GM23338 (cell line): ENCODE measurements around the gene SOWAHA.

Source experiments
- EZH2 ChIP-seq: fragments of 200-600 bp; sonication (generic); IDR thresholded peaks from one replicate; pipeline ENCODE4 v1.8.0; 2017; ENCODE audit warnings: antibody characterized with exemption, mild to moderate bottlenecking, low read depth; ENCODE audit not compliant: unreplicated experiment
- JUNB ChIP-seq: IDR thresholded peaks from one replicate; pipeline ENCODE4 v1.6.1; 2016; ENCODE audit warnings: antibody characterized with exemption; ENCODE audit not compliant: unreplicated experiment
- NANOG ChIP-seq: IDR thresholded peaks from 2 replicates; pipeline ENCODE4 v1.6.1; 2016; ENCODE audit warnings: antibody characterized with exemption, borderline replicate concordance
- POLR2AphosphoS5 ChIP-seq: IDR thresholded peaks from 2 replicates; pipeline ENCODE4 v1.6.1; 2016; ENCODE audit warnings: antibody characterized with exemption, low read depth
- ZNF114 ChIP-seq: fragments of 250-450 bp; sonication (Bioruptor Pico); IDR thresholded peaks from 2 replicates; pipeline ENCODE4 v1.5.0; 2020; ENCODE audit warnings: mild to moderate bottlenecking, moderate library complexity
- ZNF331 ChIP-seq: fragments of 250-450 bp; sonication (Bioruptor Pico); IDR thresholded peaks from 2 replicates; pipeline ENCODE4 v1.5.0; 2020; ENCODE audit warnings: low read depth, mild to moderate bottlenecking, moderate library complexity
- TF ChIP-seq, protein P1 (sequence below), 2 experiments: fragments of 200-600 bp in 1 of 2; sonication (generic) in 1 of 2; conservative IDR thresholded peaks; 2 replicates each; pipeline versions ENCODE4 v1.5.1 to v1.6.1; 2016 to 2017; ENCODE audit warnings: antibody characterized with exemption in 2 of 2, low read depth in 2 of 2, mild to moderate bottlenecking in 2 of 2, moderate library complexity in 1 of 2
- TF ChIP-seq, protein P2 (sequence below): IDR thresholded peaks from one replicate; pipeline ENCODE4 v1.6.1; 2018; ENCODE audit warnings: antibody characterized with exemption; ENCODE audit not compliant: unreplicated experiment
- TF ChIP-seq, protein P3 (sequence below): fragments of 250-450 bp; sonication (Bioruptor Pico); IDR thresholded peaks from 2 replicates; pipeline ENCODE4 v1.5.0; 2020; ENCODE audit warnings: mild to moderate bottlenecking, moderate library complexity

DNA sequence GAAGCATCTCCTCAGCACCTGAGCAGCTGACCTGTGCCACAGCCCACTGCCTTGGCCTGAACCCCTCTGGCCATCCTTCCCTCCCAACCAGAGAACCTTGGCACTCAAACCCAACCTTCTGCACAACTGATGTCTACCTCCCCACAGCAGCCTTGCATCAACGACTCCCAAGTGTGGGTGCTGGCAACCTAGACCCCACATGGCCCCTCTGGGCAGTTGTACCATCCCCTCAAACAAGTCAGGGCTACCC, 46.4 kb upstream of the SOWAHA start:
- TF ChIP-seq, protein P1, sequence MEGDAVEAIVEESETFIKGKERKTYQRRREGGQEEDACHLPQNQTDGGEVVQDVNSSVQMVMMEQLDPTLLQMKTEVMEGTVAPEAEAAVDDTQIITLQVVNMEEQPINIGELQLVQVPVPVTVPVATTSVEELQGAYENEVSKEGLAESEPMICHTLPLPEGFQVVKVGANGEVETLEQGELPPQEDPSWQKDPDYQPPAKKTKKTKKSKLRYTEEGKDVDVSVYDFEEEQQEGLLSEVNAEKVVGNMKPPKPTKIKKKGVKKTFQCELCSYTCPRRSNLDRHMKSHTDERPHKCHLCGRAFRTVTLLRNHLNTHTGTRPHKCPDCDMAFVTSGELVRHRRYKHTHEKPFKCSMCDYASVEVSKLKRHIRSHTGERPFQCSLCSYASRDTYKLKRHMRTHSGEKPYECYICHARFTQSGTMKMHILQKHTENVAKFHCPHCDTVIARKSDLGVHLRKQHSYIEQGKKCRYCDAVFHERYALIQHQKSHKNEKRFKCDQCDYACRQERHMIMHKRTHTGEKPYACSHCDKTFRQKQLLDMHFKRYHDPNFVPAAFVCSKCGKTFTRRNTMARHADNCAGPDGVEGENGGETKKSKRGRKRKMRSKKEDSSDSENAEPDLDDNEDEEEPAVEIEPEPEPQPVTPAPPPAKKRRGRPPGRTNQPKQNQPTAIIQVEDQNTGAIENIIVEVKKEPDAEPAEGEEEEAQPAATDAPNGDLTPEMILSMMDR (conservative IDR thresholded peaks at IDR 0.05; ENCODE audit: low read depth in 2 of 2), result no peak
- TF ChIP-seq EZH2 (no peak), ZNF114 (CRISPR knock-in tag) (no peak), POLR2AphosphoS5 (no peak), ZNF331 (CRISPR knock-in tag) (no peak), JUNB (no peak), NANOG (no peak)
- TF ChIP-seq, protein P2, sequence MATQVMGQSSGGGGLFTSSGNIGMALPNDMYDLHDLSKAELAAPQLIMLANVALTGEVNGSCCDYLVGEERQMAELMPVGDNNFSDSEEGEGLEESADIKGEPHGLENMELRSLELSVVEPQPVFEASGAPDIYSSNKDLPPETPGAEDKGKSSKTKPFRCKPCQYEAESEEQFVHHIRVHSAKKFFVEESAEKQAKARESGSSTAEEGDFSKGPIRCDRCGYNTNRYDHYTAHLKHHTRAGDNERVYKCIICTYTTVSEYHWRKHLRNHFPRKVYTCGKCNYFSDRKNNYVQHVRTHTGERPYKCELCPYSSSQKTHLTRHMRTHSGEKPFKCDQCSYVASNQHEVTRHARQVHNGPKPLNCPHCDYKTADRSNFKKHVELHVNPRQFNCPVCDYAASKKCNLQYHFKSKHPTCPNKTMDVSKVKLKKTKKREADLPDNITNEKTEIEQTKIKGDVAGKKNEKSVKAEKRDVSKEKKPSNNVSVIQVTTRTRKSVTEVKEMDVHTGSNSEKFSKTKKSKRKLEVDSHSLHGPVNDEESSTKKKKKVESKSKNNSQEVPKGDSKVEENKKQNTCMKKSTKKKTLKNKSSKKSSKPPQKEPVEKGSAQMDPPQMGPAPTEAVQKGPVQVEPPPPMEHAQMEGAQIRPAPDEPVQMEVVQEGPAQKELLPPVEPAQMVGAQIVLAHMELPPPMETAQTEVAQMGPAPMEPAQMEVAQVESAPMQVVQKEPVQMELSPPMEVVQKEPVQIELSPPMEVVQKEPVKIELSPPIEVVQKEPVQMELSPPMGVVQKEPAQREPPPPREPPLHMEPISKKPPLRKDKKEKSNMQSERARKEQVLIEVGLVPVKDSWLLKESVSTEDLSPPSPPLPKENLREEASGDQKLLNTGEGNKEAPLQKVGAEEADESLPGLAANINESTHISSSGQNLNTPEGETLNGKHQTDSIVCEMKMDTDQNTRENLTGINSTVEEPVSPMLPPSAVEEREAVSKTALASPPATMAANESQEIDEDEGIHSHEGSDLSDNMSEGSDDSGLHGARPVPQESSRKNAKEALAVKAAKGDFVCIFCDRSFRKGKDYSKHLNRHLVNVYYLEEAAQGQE, result no peak
- TF ChIP-seq, protein P3, sequence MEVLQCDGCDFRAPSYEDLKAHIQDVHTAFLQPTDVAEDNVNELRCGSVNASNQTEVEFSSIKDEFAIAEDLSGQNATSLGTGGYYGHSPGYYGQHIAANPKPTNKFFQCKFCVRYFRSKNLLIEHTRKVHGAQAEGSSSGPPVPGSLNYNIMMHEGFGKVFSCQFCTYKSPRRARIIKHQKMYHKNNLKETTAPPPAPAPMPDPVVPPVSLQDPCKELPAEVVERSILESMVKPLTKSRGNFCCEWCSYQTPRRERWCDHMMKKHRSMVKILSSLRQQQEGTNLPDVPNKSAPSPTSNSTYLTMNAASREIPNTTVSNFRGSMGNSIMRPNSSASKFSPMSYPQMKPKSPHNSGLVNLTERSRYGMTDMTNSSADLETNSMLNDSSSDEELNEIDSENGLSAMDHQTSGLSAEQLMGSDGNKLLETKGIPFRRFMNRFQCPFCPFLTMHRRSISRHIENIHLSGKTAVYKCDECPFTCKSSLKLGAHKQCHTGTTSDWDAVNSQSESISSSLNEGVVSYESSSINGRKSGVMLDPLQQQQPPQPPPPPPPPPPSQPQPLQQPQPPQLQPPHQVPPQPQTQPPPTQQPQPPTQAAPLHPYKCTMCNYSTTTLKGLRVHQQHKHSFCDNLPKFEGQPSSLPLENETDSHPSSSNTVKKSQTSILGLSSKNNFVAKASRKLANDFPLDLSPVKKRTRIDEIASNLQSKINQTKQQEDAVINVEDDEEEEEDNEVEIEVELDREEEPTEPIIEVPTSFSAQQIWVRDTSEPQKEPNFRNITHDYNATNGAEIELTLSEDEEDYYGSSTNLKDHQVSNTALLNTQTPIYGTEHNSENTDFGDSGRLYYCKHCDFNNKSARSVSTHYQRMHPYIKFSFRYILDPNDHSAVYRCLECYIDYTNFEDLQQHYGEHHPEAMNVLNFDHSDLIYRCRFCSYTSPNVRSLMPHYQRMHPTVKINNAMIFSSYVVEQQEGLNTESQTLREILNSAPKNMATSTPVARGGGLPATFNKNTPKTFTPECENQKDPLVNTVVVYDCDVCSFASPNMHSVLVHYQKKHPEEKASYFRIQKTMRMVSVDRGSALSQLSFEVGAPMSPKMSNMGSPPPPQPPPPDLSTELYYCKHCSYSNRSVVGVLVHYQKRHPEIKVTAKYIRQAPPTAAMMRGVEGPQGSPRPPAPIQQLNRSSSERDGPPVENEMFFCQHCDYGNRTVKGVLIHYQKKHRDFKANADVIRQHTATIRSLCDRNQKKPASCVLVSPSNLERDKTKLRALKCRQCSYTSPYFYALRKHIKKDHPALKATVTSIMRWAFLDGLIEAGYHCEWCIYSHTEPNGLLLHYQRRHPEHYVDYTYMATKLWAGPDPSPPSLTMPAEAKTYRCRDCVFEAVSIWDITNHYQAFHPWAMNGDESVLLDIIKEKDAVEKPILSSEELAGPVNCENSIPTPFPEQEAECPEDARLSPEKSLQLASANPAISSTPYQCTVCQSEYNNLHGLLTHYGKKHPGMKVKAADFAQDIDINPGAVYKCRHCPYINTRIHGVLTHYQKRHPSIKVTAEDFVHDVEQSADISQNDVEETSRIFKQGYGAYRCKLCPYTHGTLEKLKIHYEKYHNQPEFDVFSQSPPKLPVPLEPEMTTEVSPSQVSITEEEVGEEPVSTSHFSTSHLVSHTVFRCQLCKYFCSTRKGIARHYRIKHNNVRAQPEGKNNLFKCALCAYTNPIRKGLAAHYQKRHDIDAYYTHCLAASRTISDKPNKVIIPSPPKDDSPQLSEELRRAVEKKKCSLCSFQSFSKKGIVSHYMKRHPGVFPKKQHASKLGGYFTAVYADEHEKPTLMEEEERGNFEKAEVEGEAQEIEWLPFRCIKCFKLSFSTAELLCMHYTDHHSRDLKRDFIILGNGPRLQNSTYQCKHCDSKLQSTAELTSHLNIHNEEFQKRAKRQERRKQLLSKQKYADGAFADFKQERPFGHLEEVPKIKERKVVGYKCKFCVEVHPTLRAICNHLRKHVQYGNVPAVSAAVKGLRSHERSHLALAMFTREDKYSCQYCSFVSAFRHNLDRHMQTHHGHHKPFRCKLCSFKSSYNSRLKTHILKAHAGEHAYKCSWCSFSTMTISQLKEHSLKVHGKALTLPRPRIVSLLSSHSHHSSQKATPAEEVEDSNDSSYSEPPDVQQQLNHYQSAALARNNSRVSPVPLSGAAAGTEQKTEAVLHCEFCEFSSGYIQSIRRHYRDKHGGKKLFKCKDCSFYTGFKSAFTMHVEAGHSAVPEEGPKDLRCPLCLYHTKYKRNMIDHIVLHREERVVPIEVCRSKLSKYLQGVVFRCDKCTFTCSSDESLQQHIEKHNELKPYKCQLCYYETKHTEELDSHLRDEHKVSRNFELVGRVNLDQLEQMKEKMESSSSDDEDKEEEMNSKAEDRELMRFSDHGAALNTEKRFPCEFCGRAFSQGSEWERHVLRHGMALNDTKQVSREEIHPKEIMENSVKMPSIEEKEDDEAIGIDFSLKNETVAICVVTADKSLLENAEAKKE (CRISPR knock-in tag), result no peak
